HG03039 (cell line): ENCODE results near the gene MEX3D.
"Not testable (repeated sequence)": the region's sequence is repeated elsewhere in the genome, so short reads cannot be mapped to it uniquely, and the experiment has no call there.

Experiments
- ATAC-seq: cut with Tn5 transposase; IDR thresholded peaks from one replicate; pipeline ENCODE4 v1.9.1; 2021; ENCODE audit warnings: mild to moderate bottlenecking, moderate library complexity; ENCODE audit not compliant: unreplicated experiment

Gene MEX3D

GRCh38 chr19:1522061-1522460 lies 46.1 kb downstream of the MEX3D start:
- no peak for ATAC-seq

- no peak for ATAC-seq
These were observed 46.5 kb downstream of the MEX3D start for GRCh38 chr19:1521636-1522035.

- ATAC-seq: no peak
These were observed 47.8 kb downstream of the MEX3D start for GRCh38 chr19:1520203-1520780.

GRCh38 chr19:1519802-1520201 lies 48.3 kb downstream of the MEX3D start:
- not testable (repeated sequence) for ATAC-seq

GRCh38 chr19:1518471-1518870 lies 49.7 kb downstream of the MEX3D start:
- ATAC-seq: no peak

- no peak for ATAC-seq
These were observed 51.8 kb downstream of the MEX3D start for GRCh38 chr19:1516395-1516753.

- ATAC-seq: no peak
These were observed 53.0 kb downstream of the MEX3D start for GRCh38 chr19:1514986-1515721.

- ATAC-seq: no peak
These were observed 53.8 kb downstream of the MEX3D start for GRCh38 chr19:1514295-1514661.

GRCh38 chr19:1513499-1514294 lies 54.4 kb downstream of the MEX3D start:
- ATAC-seq: no peak

- ATAC-seq: no peak
These were observed 55.2 kb downstream of the MEX3D start, which contains the start of gene ADAMTSL5 for GRCh38 chr19:1512671-1513498. Gene ADAMTSL5 (minus strand): TSS chr19:1513019. CDS start chr19:1510943, 2,076 bp downstream.

GRCh38 chr19:1511318-1512317 lies 56.5 kb downstream of the MEX3D start:
- ATAC-seq: no peak

- ATAC-seq: no peak
These were observed 57.3 kb downstream of the MEX3D start for GRCh38 chr19:1510807-1511206.

GRCh38 chr19:1510442-1510806 lies 57.7 kb downstream of the MEX3D start:
- no peak for ATAC-seq

- no peak for ATAC-seq
These were observed 58.3 kb downstream of the MEX3D start for GRCh38 chr19:1509602-1510441.

GRCh38 chr19:1508507-1508856 lies 59.6 kb downstream of the MEX3D start:
- no peak for ATAC-seq

GRCh38 chr19:1507763-1508506 lies 60.2 kb downstream of the MEX3D start:
- no peak for ATAC-seq

GRCh38 chr19:1507192-1507660 lies 60.9 kb downstream of the MEX3D start:
- no peak for ATAC-seq
